ENCODE measurements around the gene SELENOV. TPM values are rescaled to one million over a fixed set of nuclear protein-coding genes. Genes with fewer than 3 reads are reported as not detected.

The SELENOV gene
- polyA plus RNA-seq, 6 donors from 2014 or later = not detected

- peak in 1 of 2 donors; percentile 30 for ATAC-seq (ENCODE audit: low read depth in 2 of 2)
- peaks cover 0 to 14% (median 0%) of the 10 kb centered on the region in 3 donors for H3K27me3 Mint-ChIP-seq
- peak overlapping the region in 3 of 6 donors; percentile 24 to 65 (median 35) for H3K27ac Mint-ChIP-seq
- peaks cover 13 to 25% (median 18%) of the 10 kb centered on the region in 3 donors for H3K4me1 Mint-ChIP-seq
- DNase-seq = no peak
- peak overlapping the region in 5 of 8 donors; percentile 11 to 62 (median 19) for H3K4me3 Mint-ChIP-seq
- H3K9me3 Mint-ChIP-seq = no peaks in the 10 kb centered on the region
- H3K36me3 Mint-ChIP-seq = no peaks in the 10 kb centered on the region
Measured at GRCh38 chr19:39557811-39558623, 43.1 kb downstream of the SELENOV start.

GRCh38 chr19:39558624-39559117, 43.7 kb downstream of the SELENOV start:
- no peak for DNase-seq
- H3K27me3 Mint-ChIP-seq = peaks cover 0 to 14% (median 0%) of the 10 kb centered on the region in 3 donors
- peaks cover 13 to 20% (median 14%) of the 10 kb centered on the region in 3 donors for H3K4me1 Mint-ChIP-seq
- H3K27ac Mint-ChIP-seq = peak overlapping the region in 3 of 6 donors; percentile 32 to 65 (median 50)
- no peaks in the 10 kb centered on the region for H3K9me3 Mint-ChIP-seq
- no peaks in the 10 kb centered on the region for H3K36me3 Mint-ChIP-seq
- peak overlapping the region in 5 of 8 donors; percentile 17 to 62 (median 35) for H3K4me3 Mint-ChIP-seq
- peak in 1 of 2 donors; percentile 25 for ATAC-seq (ENCODE audit: low read depth in 2 of 2)

- no peak overlapping the region for H3K4me3 Mint-ChIP-seq
- ATAC-seq (ENCODE audit: low read depth in 2 of 2) (no peak), DNase-seq (no peak)
- H3K27me3 Mint-ChIP-seq = peaks cover 1 to 15% (median 2%) of the 10 kb centered on the region in 3 donors
- no peak overlapping the region for H3K27ac Mint-ChIP-seq
- no peaks in the 10 kb centered on the region for H3K9me3 Mint-ChIP-seq
- peaks cover 6 to 7% (median 6%) of the 10 kb centered on the region in 3 donors for H3K4me1 Mint-ChIP-seq
- H3K36me3 Mint-ChIP-seq = no peaks in the 10 kb centered on the region
Measured at GRCh38 chr19:39563408-39563807, 48.5 kb downstream of the SELENOV start.

- Mint-ChIP-seq H3K4me1 (no peaks in the 10 kb centered on the region), H3K9me3 (no peaks in the 10 kb centered on the region), H3K4me3 (no peak overlapping the region), H3K36me3 (no peaks in the 10 kb centered on the region), H3K27ac (no peak overlapping the region), H3K27me3 (peaks cover 11 to 27% (median 17%) of the 10 kb centered on the region in 3 donors)
- no peak for DNase-seq
- no peak for ATAC-seq (ENCODE audit: low read depth in 2 of 2)
Measured at GRCh38 chr19:39566064-39566463, 51.1 kb downstream of the SELENOV start.

GRCh38 chr19:39568604-39569003, 53.7 kb downstream of the SELENOV start:
- no peak for ATAC-seq (ENCODE audit: low read depth in 2 of 2)
- Mint-ChIP-seq H3K9me3 (peaks cover 0 to 12% (median 11%) of the 10 kb centered on the region in 7 donors), H3K27me3 (peaks cover 23 to 37% (median 35%) of the 10 kb centered on the region in 3 donors), H3K36me3 (peaks cover 6 to 13% of the 10 kb centered on the region in 2 donors), H3K4me3 (no peak overlapping the region), H3K27ac (no peak overlapping the region), H3K4me1 (no peaks in the 10 kb centered on the region)
- DNase-seq = no peak

Other genes starting within 250 kb of the SELENOV start
- not detected for gene IFNL2, start 246.7 kb upstream of the SELENOV start, polyA plus RNA-seq (ENCODE audit: low read depth in 6 of 6)
- not detected for gene IFNL1, start 218.7 kb upstream of the SELENOV start, polyA plus RNA-seq (ENCODE audit: low read depth in 6 of 6)
- 1 to 10 TPM in 5 of 6 donors, not detected in 1; 1.0 to 2.2 (median 1.6) TPM for gene LRFN1, start 194.3 kb upstream of the SELENOV start, polyA plus RNA-seq (ENCODE audit: low read depth in 6 of 6)
- gene GMFG, start 179.1 kb upstream of the SELENOV start, polyA plus RNA-seq (ENCODE audit: low read depth in 6 of 6) = 1,000 to 10,000 TPM in 1 of 6 donors, 100 to 1,000 TPM in 5; 750 to 1,029 (median 856) TPM
- gene SAMD4B, start 172.7 kb upstream of the SELENOV start, polyA plus RNA-seq (ENCODE audit: low read depth in 6 of 6) = 10 to 100 TPM in 3 of 6 donors, 1 to 10 TPM in 3; 6.2 to 20.5 (median 9.7) TPM
- 10 to 100 TPM; 11.6 to 62.4 (median 41.0) TPM for gene PAF1, start 124.0 kb upstream of the SELENOV start, polyA plus RNA-seq (ENCODE audit: low read depth in 6 of 6)
- gene MED29, start 123.8 kb upstream of the SELENOV start, polyA plus RNA-seq (ENCODE audit: low read depth in 6 of 6) = 10 to 100 TPM; 31.9 to 68.1 (median 57.5) TPM
- 100 to 1,000 TPM; 291 to 784 (median 445) TPM for gene ZFP36, start 108.3 kb upstream of the SELENOV start, polyA plus RNA-seq (ENCODE audit: low read depth in 6 of 6)
- 1 to 10 TPM in 5 of 6 donors, not detected in 1; 2.5 to 8.3 (median 4.7) TPM for gene PLEKHG2, start 102.5 kb upstream of the SELENOV start, polyA plus RNA-seq (ENCODE audit: low read depth in 6 of 6)
- gene RPS16, start 79.2 kb upstream of the SELENOV start, polyA plus RNA-seq (ENCODE audit: low read depth in 6 of 6) = 1,000 to 10,000 TPM; 1,393 to 2,131 (median 1,793) TPM
- gene SUPT5H, start 69.6 kb upstream of the SELENOV start, polyA plus RNA-seq (ENCODE audit: low read depth in 6 of 6) = 100 to 1,000 TPM in 1 of 6 donors, 10 to 100 TPM in 5; 48.1 to 119 (median 81.6) TPM
- 10 to 100 TPM; 35.4 to 41.9 (median 37.0) TPM for gene TIMM50, start 34.3 kb upstream of the SELENOV start, polyA plus RNA-seq (ENCODE audit: low read depth in 6 of 6)
- under 1 TPM in 4 of 6 donors, not detected in 2; 0.20 to 0.89 (median 0.55) TPM for gene DLL3, start 16.2 kb upstream of the SELENOV start, polyA plus RNA-seq (ENCODE audit: low read depth in 6 of 6)
- gene EID2B, start 17.7 kb downstream of the SELENOV start, polyA plus RNA-seq (ENCODE audit: low read depth in 6 of 6) = 1 to 10 TPM; 3.6 to 9.9 (median 7.2) TPM
- gene EID2, start 25.0 kb downstream of the SELENOV start, polyA plus RNA-seq (ENCODE audit: low read depth in 6 of 6) = 10 to 100 TPM in 4 of 6 donors, 1 to 10 TPM in 1, not detected in 1; 9.4 to 22.9 (median 17.3) TPM
- gene LGALS13, start 87.4 kb downstream of the SELENOV start, polyA plus RNA-seq (ENCODE audit: low read depth in 6 of 6) = not detected
- not detected for gene LGALS16, start 140.8 kb downstream of the SELENOV start, polyA plus RNA-seq (ENCODE audit: low read depth in 6 of 6)
- not detected for gene LGALS14, start 189.3 kb downstream of the SELENOV start, polyA plus RNA-seq (ENCODE audit: low read depth in 6 of 6)
- gene CLC, start 222.9 kb downstream of the SELENOV start, polyA plus RNA-seq (ENCODE audit: low read depth in 6 of 6) = 1 to 10 TPM in 1 of 6 donors, not detected in 5; 2.1 TPM

Measured in naive B cell (primary cell).